AG09319 (cell line): Measurements from ENCODE around the gene RAD51B.
"Not testable (repeated sequence)": the region's sequence is repeated elsewhere in the genome, so short reads cannot be mapped to it uniquely, and the experiment has no call there.

Experiments used
- DNase-seq: peaks from one replicate; pipeline ENCODE4 v3.0.0-alpha.2; 2010; ENCODE audit warnings: low read depth; ENCODE audit errors: extremely low read depth
- TF ChIP-seq, protein P1 (sequence below): IDR thresholded peaks from 2 replicates; pipeline ENCODE4 v1.5.1; 2011; ENCODE audit warnings: low read depth, mild to moderate bottlenecking, inconsistent platforms, low read length, moderate library complexity

Gene RAD51B

DNA sequence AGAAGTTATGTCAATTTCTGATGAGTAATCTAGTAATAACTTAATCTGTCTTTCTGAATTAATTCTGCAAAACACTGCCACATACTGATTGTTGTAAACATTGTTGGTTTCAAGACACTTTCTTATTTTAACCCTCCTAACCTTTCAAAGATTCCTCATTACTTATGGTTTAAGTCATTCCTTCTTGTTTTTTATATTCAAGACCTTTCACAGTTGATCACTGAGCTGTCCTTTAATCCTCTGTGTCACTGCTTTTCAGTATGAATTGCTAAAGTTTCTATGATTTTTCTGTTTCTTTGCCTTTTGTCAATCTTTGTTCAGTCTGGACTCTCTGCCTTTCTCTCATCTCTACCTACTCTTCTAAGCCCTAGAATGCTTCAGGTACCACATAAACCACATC is 164.7 kb downstream of the RAD51B start:
- TF ChIP-seq, protein P1, sequence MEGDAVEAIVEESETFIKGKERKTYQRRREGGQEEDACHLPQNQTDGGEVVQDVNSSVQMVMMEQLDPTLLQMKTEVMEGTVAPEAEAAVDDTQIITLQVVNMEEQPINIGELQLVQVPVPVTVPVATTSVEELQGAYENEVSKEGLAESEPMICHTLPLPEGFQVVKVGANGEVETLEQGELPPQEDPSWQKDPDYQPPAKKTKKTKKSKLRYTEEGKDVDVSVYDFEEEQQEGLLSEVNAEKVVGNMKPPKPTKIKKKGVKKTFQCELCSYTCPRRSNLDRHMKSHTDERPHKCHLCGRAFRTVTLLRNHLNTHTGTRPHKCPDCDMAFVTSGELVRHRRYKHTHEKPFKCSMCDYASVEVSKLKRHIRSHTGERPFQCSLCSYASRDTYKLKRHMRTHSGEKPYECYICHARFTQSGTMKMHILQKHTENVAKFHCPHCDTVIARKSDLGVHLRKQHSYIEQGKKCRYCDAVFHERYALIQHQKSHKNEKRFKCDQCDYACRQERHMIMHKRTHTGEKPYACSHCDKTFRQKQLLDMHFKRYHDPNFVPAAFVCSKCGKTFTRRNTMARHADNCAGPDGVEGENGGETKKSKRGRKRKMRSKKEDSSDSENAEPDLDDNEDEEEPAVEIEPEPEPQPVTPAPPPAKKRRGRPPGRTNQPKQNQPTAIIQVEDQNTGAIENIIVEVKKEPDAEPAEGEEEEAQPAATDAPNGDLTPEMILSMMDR = no peak
- no peak for DNase-seq

DNA sequence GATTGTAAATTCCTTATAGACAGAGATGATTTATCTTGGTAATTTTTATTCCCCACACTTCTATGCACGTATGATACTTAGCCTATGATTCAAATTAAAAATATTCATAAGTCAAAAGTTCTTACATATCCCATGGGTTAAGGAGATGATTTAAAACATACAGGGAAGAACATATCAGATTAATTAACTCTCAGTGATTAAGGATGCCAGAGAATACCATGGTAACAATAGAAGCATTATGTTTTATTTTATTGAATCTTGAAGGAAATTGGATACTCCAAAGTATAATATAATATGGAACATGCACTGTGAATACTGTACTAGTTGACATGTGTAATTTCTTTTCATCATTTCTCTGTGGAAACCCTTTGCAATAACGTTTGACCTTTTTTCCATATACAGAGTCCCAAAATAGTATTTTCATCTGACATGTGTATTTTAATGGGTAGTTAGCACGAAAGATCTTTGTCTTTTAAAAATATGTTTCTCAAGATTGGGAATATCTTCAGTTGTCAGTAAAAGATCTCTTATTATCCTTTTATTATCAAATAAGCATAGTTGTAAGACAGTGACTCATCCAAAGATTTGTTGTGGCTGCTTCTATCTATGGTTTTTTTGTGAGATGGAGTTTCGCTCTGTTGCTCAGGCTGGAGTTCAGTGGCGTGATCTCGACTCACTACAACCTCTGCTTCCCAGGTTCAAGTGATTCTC is 166.7 kb downstream of the RAD51B start:
- DNase-seq = no peak
- TF ChIP-seq, protein P1 = no peak

DNA sequence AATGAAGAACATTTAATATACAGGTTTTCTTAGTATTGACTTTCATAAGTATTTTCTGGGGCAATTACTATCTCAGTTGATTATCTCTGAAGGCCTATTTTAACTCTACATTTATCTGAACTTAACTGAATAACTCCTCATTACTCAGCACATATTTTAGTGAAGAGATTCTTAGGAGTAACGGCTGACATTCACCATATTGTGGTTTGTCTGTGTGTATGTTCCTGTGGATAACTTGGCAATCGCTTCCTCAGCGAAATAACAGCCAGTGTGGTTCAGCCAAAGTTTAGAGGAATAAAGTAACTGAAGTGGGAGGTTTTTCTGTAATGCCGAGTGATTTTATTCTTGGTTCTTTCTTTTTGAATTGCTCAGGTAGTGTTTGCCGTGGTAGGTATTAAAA is 168.0 kb downstream of the RAD51B start:
- TF ChIP-seq, protein P1 = no peak
- no peak for DNase-seq

DNA sequence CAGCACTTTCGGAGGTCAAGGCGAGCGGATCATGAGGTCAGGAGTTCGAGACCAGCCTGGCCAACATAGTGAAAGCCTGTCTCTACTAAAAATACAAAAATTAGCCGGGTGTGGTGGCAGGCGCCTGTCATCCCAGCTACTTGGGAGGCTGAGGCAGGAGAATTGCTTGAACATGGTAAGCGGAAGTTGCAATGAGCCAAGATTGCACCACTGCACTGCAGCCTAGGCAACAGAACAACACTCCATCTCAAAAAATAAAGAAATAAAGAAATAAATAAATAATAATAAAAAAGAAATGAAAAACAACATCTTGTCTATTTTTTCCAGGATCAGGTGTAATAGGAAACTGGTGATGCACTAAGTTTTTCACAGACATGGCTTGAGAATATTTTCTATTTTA is 168.6 kb downstream of the RAD51B start:
- not testable (repeated sequence) for DNase-seq

DNA sequence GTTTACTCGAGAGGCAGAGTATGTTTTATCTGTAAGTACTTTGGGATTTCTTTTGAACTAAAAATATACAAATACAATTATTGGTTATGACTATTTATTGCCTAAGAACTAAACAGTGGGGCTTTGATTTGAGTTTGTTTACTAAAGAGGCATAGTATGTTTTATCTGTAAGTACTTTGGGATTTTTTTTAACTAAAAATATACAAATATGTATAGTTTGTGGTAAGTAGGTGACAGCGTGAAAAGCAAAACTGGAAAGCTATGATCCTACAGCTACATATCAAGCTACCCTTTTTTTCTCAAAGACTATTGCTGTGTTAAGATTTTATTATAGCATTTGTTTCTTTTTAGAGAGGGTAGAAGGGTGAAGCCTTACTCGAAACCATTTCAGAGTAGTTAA is 171.0 kb downstream of the RAD51B start:
- DNase-seq = no peak
- TF ChIP-seq, protein P1 = no peak

DNA sequence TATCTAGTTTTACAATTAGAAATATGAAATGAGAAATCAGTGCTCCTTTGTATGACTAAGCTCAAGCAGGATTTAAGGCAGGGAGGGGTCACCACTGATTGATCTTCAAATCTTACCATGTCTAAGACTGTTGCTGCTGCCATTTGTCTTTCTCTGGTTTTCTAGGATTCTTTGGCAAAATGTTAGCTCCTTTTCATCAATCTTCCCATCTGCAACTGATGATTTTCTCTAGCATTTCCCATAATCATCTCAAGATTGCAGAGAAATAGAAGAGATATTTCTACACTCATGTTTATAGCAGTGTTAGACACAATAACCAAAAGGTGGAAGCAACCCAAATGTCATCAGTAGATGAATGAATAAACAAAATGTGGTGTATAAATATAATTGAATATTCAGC is 175.0 kb downstream of the RAD51B start:
- TF ChIP-seq, protein P1 = no peak
- no peak for DNase-seq

DNA sequence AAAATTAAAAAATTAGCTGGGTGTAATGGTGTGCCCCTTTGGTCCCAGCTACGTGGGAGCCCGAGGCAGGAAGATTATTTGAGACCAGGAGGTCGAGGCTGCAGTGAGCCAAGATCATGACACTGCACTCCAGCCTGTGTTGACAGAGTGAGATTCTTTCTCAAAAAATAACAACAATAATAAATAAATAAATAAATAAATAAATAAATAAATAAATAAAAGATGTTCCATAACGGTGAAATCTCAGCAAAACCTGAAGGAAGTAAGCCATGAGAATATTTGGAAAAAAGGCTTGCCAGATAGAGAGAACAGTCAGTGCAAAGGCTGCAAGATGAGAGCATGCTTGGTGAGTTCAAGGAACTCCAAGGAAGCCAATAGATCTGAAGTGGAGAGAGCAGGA is 176.7 kb downstream of the RAD51B start:
- no peak for DNase-seq
- TF ChIP-seq, protein P1 = no peak

DNA sequence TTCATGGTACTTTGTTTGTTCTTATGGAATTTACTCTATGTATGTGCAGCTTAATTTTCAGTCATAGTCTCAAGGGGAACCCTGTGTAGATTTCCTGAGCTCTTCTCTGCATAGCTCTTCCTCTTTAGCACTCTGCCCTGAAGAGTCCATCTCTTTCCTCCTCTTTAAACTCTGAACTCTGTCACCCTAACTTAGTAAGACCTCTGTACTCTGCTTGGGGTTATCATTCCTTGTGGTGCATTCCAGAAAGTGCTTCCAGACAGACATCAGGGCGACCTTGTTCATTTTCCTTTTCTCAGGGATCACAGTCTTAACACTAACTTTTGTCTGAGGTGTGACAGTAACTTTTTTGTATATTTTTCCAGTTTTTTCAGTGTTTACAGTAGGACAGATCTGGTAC is 179.3 kb downstream of the RAD51B start:
- TF ChIP-seq, protein P1 = no peak
- DNase-seq = no peak
